GM12892 (cell line): ENCODE results near the gene MYB.
"Not testable (repeated sequence)": the region's sequence is repeated elsewhere in the genome, so short reads cannot be mapped to it uniquely, and the experiment has no call there.

ENCODE experiments used
- DNase-seq: peaks from one replicate; pipeline ENCODE4 v3.0.0; 2011; ENCODE audit not compliant: insufficient read length
- FAIRE-seq: peaks from 2 replicates; lab custom pipeline; 2011; peaks lifted over from hg19 to GRCh38; lab: Jason Lieb, UNC
- POLR2A ChIP-seq: IDR thresholded peaks from 2 replicates; pipeline ENCODE4 v1.6.1; 2011; ENCODE audit warnings: low read depth, low read length, control low read depth
- POLR2AphosphoS5 ChIP-seq: IDR thresholded peaks from 2 replicates; pipeline ENCODE4 v1.6.1; 2011; ENCODE audit warnings: low read depth, low read length, control low read depth
- TAF1 ChIP-seq: IDR thresholded peaks from 2 replicates; pipeline ENCODE4 v1.6.1; 2011; ENCODE audit warnings: low read depth, mild to moderate bottlenecking, control low read depth, low read length, borderline replicate concordance

Gene MYB

DNA sequence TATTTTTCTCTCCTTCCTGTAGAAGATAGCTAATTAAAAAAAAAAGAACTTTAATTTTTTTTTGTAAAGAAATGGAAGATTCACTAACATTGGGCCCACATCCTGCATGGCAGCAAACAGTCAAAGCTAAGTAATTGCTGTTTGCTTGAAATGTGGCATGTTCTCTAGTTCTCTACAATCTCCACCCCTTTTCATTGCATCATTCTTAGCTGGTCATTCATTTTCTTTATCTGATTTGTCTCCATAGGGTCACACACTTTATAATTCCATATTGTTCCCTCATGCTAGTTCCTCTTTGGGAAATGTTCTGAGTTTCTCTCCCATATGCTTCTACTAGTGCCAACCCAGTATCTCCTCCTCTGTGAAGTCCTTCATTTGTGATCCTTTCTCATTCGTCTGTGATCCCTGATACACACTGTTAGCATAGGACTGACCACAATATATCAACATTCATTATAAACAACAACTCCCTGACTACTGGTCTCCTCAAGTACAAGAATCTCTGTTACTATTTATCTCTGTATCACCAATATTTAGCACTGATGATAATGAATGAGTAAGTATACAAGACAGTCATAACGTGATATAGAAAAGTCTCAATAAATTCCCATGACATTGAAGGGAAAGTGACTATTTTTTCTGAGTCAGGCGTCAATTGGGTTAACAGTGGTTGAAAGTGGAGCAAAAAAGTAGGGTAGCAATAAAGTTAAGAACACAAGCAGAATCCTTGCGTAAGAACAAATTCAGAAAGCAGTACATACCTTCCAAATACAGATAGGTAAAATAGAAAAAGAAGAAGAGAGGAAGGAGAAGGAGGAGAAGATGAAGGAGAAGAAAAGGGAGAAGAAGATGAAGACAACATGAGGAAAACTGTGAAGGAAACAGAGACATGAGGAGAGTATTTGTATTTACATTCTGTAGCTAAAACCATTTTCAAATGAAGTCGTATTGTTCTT is 33.2 kb upstream of the MYB start:
- FAIRE-seq = peak; percentile 71
- no peak for TF ChIP-seq POLR2AphosphoS5
- no peak for TF ChIP-seq POLR2A
- TF ChIP-seq TAF1 = no peak

GRCh38 chr6:135148889-135149288 is 32.2 kb upstream of the MYB start:
- TF ChIP-seq POLR2A (no peak), POLR2AphosphoS5 (no peak), TAF1 (no peak)
- no peak for FAIRE-seq
- no peak for DNase-seq

More for the DNA sequence above, 33.2 kb upstream of the MYB start:
- no peak for DNase-seq

DNA sequence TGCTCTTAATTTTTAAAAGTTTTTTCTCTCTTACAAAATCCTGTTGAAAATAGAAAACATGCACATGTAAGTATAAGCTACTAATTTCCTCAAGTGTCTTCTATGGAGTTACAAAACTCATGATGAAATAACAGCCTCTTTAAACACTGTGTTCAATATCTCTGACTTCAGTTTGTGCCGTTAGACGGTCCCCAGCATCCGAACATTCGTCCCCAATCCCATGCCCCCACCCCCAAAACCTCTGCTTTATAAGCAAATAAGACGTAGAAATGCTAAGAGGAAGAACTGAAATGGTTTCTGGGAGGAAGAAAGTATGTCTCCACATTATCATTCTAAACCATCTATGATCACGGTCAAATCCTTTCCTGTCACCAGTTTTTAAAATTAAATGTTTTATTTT is 31.7 kb upstream of the MYB start:
- DNase-seq = no peak
- no peak for TF ChIP-seq POLR2A
- no peak for TF ChIP-seq POLR2AphosphoS5
- no peak for TF ChIP-seq TAF1
- FAIRE-seq = no peak

DNA sequence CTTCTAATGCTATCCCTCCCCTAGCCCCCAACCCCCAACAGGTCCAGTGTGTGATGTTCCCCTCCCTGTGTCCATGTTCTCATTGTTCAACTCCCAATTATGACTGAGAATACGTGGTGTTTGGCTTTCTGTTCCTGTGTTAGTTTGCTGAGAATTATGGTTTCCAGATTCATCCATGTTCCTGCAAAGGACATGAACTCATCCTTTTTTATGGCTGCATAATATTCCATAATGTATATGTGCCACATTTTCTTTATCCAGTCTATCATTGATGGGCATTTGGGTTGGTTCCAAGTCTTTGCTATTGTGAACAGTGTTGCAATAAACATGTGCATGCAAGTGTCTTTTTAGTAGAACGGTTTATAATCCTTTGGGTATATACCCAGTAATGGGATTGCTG is 30.6 kb upstream of the MYB start:
- not testable (repeated sequence) for DNase-seq, FAIRE-seq

- not testable (repeated sequence) for FAIRE-seq
Observed at GRCh38 chr6:135154125-135154524, 27.0 kb upstream of the MYB start.

GRCh38 chr6:135158397-135158796 is 22.7 kb upstream of the MYB start:
- no peak for DNase-seq
- TF ChIP-seq TAF1 (no peak), POLR2AphosphoS5 (no peak), POLR2A (no peak)
- FAIRE-seq = no peak

More at GRCh38 chr6:135154125-135154524, 27.0 kb upstream of the MYB start:
- not testable (repeated sequence) for DNase-seq

DNA sequence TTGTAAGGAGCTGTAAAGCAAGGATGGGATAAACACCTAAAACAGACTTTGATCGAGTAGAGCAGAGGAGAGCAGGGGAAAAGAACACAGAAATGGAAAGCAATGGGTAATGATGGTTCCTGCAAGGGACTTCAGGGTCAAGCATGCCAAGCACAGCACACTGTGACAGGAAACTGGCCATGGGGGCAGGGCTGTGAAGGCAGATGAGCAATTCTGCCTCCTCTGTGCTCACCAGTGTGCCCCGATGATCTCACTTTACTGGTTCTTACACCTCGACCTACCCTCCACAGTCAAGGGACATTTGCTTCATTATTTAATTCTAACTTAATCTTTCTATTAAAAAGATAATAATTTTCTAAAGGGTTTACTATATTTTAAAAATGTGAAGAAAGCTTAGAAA is 21.6 kb upstream of the MYB start:
- DNase-seq = no peak
- FAIRE-seq = no peak
- TF ChIP-seq POLR2AphosphoS5 (no peak), TAF1 (no peak), POLR2A (no peak)

- no peak for TF ChIP-seq POLR2A
- TF ChIP-seq POLR2AphosphoS5 = no peak
- TF ChIP-seq TAF1 = no peak
- DNase-seq = no peak
- FAIRE-seq = peak; percentile 90
Observed at GRCh38 chr6:135161411-135162395, 19.4 kb upstream of the MYB start.

DNA sequence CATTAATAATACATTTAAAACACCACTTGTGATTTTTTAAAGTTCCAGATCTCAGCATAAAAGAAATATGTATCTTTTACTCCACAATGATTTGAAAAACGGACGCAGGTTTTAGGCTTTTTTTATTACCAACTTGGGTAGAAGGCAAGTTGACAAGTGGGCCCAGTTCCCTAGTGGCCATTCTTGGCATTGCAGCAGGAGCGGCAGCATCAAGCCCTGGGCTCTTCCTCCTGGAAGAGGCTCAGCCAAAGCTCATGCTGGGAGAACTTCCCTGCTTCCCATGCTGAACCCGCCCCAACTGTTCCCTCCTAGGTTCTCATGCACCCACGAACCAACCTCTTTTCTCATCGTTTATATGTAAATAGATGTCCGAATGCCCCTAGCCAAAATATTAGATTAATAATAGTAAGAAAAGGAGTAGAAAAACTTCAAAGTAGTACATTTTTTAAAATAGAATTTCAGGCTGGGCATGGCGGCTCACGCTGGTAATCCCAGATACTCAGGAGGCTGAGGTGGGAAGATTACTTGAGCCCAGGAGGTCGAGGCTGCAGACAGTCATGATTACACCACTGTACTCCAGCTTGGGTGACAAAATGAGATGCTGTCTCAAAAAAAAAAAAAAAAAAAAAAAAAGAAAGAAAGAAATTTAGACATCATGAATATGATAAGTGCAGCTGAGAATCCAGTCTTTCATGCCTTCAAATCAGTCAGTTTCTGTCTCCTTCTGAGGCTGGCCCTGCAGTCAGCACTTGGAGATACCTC is 18.2 kb upstream of the MYB start:
- no peak for DNase-seq
- FAIRE-seq = peak; percentile 78
- TF ChIP-seq POLR2AphosphoS5 (no peak), POLR2A (no peak; the same call in 1 of the 2 replicates), TAF1 (no peak)

DNA sequence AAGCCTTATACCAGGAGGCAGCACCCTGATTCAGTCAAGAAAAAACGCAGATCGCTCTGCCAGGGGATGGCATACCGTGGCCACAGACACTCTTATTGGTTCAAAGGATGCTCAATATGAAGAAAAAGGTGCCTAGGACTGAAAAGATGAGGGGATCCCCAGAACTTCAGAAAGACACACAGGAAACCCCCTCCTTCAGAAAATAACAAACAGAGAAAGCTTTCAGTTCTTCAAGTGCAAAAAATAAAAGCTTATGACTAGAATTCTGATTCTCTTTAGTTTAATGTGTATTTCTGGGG is 17.7 kb upstream of the MYB start:
- no peak for DNase-seq
- no peak for TF ChIP-seq TAF1
- TF ChIP-seq POLR2AphosphoS5 = no peak
- no peak for TF ChIP-seq POLR2A
- FAIRE-seq = no peak

- peak; percentile 17 for FAIRE-seq
- not testable (repeated sequence) for DNase-seq
Observed at GRCh38 chr6:135164387-135164786, 16.7 kb upstream of the MYB start.
